Ectodermal cell (in vitro differentiated cells): ENCODE results near the gene ANO10.
"Not testable (repeated sequence)": the region's sequence is repeated elsewhere in the genome, so short reads cannot be mapped to it uniquely, and the experiment has no call there.

Source experiments
- H3K27ac ChIP-seq: 2 replicates; pipeline ENCODE4 v1.7.0; 2013; ENCODE audit warnings: mild to moderate bottlenecking, low read depth, low read length; ENCODE audit not compliant: insufficient read depth, poor library complexity, severe bottlenecking
- H3K27me3 ChIP-seq: 2 replicates; pipeline ENCODE4 v1.7.0; 2013; ENCODE audit warnings: mild to moderate bottlenecking, low read length; ENCODE audit not compliant: insufficient read depth, control insufficient read depth, poor library complexity, severe bottlenecking
- H3K36me3 ChIP-seq: one replicate; pipeline ENCODE4 v1.7.0; 2013; ENCODE audit warnings: low read length; ENCODE audit not compliant: control insufficient read depth, insufficient read depth
- H3K4me1 ChIP-seq: one replicate; pipeline ENCODE4 v1.7.0; 2013; ENCODE audit warnings: low read length; ENCODE audit not compliant: control insufficient read depth, insufficient read depth
- H3K4me3 ChIP-seq: 2 replicates; pipeline ENCODE4 v1.7.0; 2013; ENCODE audit warnings: low read depth, low read length, control low read depth; ENCODE audit not compliant: insufficient read depth
- H3K9me3 ChIP-seq: 2 replicates; pipeline ENCODE4 v1.7.0; 2013; ENCODE audit warnings: mild to moderate bottlenecking, low read length, moderate library complexity; ENCODE audit not compliant: control insufficient read depth
- WGBS, 2 experiments: methylation state at CpG; one replicate each; pipeline ENCODE4 v1.1.7; 2013; ENCODE audit warnings: missing lambda C conversion rate in 2 of 2; 5-methylcytosine and 5-hydroxymethylcytosine counted together

ANO10 gene

DNA sequence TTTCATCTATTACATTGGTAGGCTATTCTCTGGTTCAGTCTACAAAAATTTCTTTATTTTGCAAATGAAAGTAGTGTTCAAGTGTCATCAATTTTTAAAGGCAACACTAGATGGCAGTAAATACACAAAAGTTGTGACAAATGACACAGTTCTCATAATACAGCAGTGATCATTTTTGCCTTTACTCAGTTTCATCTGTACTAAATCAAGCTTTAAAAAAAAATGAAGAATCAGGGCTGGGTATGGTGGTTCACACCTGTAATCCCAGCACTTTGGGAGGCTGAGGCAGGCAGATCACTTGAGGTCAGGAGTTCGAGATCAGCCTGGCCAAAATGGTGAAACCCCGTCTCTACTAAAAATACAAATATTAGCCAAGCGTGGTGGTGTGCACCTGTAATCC lies 77.5 kb downstream of the ANO10 start:
- 90 to 96% methylated on average over 3 of the region's 3 CpGs for WGBS, 2 experiments
- not testable (repeated sequence) for H3K27me3 ChIP-seq, H3K4me3 ChIP-seq, H3K9me3 ChIP-seq, H3K36me3 ChIP-seq, H3K27ac ChIP-seq, H3K4me1 ChIP-seq

DNA sequence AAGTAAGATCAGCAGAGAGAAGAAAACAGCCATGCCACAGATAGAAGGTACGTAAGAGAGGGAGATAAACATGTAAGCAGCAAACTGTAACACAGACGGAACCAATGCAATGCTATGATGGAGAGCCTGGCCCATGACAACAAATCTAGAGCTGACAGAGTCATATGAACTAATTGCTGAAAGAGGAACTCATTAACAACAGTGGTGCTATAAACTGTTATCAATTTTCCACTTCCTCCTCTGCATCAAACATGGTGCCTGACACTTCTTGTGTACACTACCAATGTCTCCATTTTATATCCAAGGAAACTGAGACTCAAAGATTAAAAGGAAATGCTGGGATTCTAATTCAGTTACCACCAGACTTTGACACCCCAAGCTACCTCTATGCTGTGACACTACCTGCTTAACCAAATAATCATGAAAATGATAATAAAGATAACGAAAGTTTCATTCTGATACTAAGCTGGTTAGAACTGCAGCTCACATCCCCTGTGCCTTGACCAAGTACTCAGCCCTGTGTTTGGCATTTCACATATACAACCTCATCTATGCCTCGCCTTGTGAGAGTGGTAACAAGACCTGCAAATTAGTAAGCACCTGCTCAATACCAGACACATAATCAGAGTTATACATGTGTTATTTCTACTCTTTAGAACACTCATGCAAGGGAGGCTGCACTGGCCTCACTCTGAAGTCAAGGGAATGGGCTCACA lies 79.3 kb downstream of the ANO10 start:
- Histone ChIP-seq H3K4me3 (no peak overlapping the region), H3K36me3 (no peaks in the 10 kb centered on the region), H3K4me1 (no peaks in the 10 kb centered on the region), H3K27ac (no peak overlapping the region), H3K9me3 (no peaks in the 10 kb centered on the region), H3K27me3 (no peaks in the 10 kb centered on the region)
- WGBS, 2 experiments, result 85 to 92% methylated on average over 4 of the region's 4 CpGs

DNA sequence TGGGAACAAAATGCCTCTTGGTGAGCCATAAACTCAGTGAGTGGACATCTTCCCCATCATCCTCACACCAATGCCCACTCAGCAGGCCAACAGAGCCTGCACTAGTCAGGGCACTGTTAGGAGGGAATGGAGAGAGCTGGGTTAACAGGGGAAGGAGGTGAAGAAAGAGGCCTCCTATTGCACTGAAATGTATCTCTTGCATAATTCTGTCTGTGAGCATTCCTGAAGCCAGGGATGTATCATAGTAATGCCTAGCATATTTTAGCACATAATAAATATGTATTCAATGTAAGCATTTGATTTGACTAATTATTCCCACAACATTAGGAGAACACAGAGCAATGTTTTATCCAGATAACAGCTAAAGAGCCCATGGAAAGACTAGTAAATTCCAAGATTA lies 81.2 kb downstream of the ANO10 start:
- no peaks in the 10 kb centered on the region for H3K36me3 ChIP-seq
- no peaks in the 10 kb centered on the region for H3K27me3 ChIP-seq
- H3K27ac ChIP-seq, result no peak overlapping the region
- no peaks in the 10 kb centered on the region for H3K9me3 ChIP-seq
- no peak overlapping the region for H3K4me3 ChIP-seq
- H3K4me1 ChIP-seq, result no peaks in the 10 kb centered on the region

DNA sequence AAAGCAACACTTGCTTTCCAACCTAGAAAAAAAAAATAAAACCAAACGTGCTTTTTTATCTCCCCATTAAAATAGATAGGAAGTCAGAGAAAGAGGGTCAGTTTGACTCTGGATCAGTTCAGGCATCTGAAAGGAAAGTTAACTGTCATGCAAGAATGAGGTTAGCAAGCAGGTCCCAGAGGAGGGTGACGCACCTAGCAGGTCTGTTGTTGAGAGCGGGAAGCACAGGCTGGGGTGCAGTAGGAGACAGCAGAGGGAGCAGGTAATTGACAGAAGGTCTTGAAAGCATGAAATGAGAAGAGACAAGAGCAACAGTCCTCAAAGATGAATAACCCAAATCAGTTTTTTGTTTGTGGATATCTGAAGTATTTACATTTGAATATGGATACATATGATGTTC lies 82.5 kb downstream of the ANO10 start:
- no peaks in the 10 kb centered on the region for H3K9me3 ChIP-seq
- H3K36me3 ChIP-seq, result no peaks in the 10 kb centered on the region
- no peak overlapping the region for H3K4me3 ChIP-seq
- no peak overlapping the region for H3K27ac ChIP-seq
- no peaks in the 10 kb centered on the region for H3K4me1 ChIP-seq
- no peaks in the 10 kb centered on the region for H3K27me3 ChIP-seq
- 45 to 51% methylated on average over 3 of the region's 3 CpGs for WGBS, 2 experiments

DNA sequence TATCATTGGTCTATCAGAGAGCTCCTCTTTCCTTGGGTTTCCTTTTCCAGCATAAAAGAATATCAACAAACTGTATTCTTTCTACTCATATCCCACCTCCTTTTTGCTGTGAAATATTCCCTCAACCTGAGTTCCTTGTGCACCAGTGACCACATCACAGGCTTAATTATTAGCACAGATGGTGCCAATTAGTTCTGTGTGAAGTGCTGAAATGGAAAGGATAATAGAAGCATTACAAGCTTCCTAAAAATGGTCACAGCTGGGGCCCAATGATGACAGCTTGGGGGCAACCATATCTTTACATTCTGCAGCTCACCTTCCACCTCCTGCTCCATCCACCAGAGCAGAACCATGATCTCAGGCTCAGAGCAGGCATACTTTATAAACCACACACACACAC lies 84.6 kb downstream of the ANO10 start:
- Histone ChIP-seq H3K4me1 (no peaks in the 10 kb centered on the region), H3K36me3 (no peaks in the 10 kb centered on the region), H3K4me3 (no peak overlapping the region), H3K27ac (no peak overlapping the region), H3K27me3 (no peaks in the 10 kb centered on the region), H3K9me3 (no peaks in the 10 kb centered on the region)

DNA sequence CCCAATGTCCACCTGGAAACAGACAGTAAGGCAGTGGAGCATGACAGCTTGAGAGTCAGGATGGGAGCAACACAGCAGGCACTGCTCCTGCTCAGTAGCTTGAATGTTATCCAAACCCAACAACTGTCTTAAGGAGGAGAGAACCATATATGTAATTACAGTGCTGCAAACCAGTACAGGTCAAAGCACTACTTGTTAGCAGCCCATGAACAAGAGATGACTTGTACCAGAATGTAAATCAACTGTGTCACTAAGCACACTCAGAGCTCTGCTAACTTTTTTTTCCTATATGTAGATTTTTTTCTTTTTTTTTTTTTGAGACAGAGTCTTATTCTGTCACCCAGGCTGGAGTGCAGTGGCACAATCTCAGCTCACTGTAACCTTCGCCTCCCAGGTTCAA lies 87.1 kb downstream of the ANO10 start:
- 90 to 97% methylated on average over 1 of the region's 1 CpG for WGBS, 2 experiments
- Histone ChIP-seq H3K4me1 (no peaks in the 10 kb centered on the region), H3K4me3 (no peak overlapping the region), H3K27me3 (no peaks in the 10 kb centered on the region), H3K36me3 (no peaks in the 10 kb centered on the region), H3K27ac (no peak overlapping the region), H3K9me3 (no peaks in the 10 kb centered on the region)

DNA sequence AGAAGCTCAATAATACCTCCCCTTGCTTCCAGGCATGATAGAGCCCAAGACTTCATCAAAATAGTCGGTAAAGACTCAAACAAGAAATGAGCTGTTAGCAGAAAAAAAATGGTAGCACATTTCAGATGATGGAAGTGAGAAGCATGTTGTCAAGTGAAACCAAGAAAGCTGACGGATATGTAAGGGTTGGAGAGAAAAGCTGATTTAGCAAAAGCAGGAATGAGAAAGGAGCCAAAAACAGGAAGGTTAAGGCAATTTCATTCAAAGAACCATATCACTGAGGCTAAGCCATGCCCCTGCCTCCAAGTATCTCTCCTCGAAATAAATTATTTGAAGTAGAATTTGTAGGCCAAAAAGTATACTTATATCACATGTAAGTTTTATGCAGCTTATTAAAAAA lies 88.8 kb downstream of the ANO10 start:
- Histone ChIP-seq H3K9me3 (no peaks in the 10 kb centered on the region), H3K4me3 (no peak overlapping the region), H3K36me3 (no peaks in the 10 kb centered on the region), H3K27ac (no peak overlapping the region), H3K27me3 (no peaks in the 10 kb centered on the region), H3K4me1 (no peaks in the 10 kb centered on the region)
- WGBS, 2 experiments, result 94 to 96% methylated on average over 2 of the region's 3 CpGs

DNA sequence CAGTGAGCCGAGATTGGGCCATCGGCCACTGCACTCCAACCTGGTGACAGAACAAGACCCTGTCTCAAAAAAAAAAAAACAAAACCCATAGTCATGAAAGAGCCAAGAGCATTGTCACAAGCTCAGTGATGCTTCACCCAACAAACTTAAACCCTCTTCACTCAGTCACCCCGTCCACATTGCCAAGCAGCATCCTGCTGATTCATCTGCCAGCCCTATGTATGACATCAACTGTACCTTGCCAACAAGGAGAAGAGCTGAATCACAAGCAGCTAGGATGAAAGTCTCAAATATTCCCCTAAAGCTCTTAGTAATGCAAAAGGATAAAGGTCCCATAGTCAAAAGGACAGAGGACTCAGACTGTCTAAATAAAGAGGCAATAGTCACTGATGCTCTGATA lies 90.0 kb downstream of the ANO10 start:
- WGBS, 2 experiments, result 90 to 93% methylated on average over 3 of the region's 3 CpGs
- H3K36me3 ChIP-seq, result no peaks in the 10 kb centered on the region
- no peak overlapping the region for H3K4me3 ChIP-seq
- H3K27me3 ChIP-seq, result no peaks in the 10 kb centered on the region
- no peaks in the 10 kb centered on the region for H3K9me3 ChIP-seq
- H3K27ac ChIP-seq, result no peak overlapping the region
- H3K4me1 ChIP-seq, result no peaks in the 10 kb centered on the region

DNA sequence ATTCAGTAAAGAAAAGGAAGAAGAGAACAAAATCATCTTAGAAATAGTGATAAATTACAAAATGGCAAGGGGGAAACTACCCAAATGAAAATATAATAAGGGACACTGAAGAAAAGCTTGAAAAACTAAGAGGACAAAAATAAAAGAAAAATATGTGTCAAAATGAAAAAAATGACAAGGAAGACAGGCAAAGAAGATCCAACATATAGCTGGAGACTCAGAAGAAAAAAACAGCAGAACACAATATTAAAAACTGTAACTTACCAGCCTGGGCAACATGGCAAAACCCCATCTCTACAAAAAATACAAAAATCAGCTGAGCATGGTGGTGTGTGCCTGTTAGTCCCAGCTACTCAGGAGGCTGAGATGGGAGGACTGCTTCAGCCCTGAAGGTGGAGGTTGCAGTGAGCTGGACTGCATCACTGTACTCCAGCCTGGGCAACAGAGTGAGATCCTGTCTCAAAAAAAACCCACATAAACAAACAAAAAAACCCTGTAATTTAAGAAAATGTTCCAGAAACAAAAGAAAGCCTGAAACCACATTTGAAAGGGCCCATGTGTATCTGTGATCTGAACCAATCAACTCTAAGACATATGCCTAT lies 93.2 kb downstream of the ANO10 start:
- Histone ChIP-seq H3K36me3 (no peaks in the 10 kb centered on the region), H3K4me1 (no peaks in the 10 kb centered on the region), H3K4me3 (no peak overlapping the region), H3K27ac (no peak overlapping the region), H3K9me3 (no peaks in the 10 kb centered on the region), H3K27me3 (no peaks in the 10 kb centered on the region)

DNA sequence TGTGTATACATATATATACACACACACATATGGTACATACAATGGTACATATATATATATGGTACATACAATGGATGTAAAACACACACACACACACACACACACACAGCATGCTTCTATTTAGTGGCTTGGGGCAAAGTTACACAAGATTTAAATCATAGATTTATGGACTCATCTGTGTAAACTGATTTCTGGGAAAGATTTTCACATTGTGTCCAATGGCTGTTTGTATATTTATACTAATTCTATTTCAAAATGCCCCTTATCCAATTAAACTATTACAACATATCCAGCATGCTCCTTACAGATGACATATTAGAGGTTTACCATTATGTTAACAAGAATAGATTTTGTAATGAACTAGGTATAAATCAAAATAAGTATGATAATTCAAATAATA lies 94.9 kb downstream of the ANO10 start:
- H3K4me3 ChIP-seq, result no peak overlapping the region
- H3K36me3 ChIP-seq, result no peaks in the 10 kb centered on the region
- H3K4me1 ChIP-seq, result no peaks in the 10 kb centered on the region
- H3K27me3 ChIP-seq, result no peaks in the 10 kb centered on the region
- H3K9me3 ChIP-seq, result no peaks in the 10 kb centered on the region
- H3K27ac ChIP-seq, result no peak overlapping the region
